OCI-M1 (cell line): ENCODE measurements around the gene KCNMB2.
"Not testable (repeated sequence)": the region's sequence is repeated elsewhere in the genome, so short reads cannot be mapped to it uniquely, and the experiment has no call there.

Experiments
- DNase-seq: peaks from one replicate; lab custom pipeline; 2025; lab: John Stamatoyannopoulos, UW

The KCNMB2 gene

DNA sequence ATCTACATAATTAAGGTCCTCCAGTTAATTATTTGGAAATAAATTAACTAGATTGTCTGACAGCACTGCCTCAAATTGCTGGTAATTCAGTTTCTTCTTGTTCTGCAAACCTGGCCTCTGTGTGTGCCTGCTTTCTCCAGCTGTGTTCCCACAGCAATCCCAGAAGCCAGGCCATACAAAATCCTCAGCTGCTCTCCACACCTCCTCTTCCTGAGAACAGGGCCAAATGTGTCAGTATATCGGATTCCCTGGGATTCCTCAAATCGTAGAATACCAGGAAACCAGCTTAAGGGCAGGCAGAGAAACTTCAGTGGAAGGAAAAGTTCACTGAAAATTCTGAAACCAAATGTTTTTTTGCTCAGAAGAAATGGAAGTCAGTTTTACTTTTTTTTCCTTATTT lies 273.9 kb downstream of the KCNMB2 start:
- no peak for DNase-seq

DNA sequence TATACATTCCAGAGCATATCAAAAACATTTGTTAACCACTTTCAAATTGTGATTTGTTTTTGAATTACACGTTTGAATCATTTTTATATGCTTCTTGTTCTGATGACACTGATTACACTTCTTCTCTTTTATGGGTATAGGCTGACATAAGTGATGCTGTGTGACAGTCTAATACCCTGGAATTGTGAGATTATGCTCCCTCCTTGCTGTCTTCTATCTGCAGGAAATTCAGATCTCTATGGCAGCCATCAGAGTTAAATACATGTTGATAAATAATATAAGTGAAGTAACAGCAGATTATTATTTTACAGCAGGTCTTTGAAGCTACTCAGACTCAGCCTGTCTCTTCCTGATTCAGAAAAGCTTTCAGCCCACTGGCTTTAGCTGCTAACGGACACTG lies 286.5 kb downstream of the KCNMB2 start:
- DNase-seq = no peak

DNA sequence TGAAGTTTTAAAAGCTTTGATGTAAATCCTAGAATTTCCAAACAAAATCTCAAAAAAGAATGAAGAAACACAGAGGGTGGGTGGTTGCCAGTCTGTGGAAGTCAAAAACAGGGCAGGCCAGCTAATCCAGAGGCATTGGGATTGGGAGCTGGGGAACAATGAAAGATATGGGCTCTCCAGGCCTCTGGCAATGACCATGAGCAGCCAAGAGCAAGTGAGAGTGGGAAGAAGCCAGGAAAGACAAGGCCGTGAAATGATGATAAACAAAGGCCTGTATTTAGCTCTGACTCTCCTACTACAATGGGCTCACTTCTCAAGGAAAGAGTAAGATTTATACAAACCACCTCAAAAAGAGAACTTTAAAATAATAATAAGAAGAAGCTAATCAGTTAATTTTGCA lies 286.9 kb downstream of the KCNMB2 start:
- DNase-seq = no peak

DNA sequence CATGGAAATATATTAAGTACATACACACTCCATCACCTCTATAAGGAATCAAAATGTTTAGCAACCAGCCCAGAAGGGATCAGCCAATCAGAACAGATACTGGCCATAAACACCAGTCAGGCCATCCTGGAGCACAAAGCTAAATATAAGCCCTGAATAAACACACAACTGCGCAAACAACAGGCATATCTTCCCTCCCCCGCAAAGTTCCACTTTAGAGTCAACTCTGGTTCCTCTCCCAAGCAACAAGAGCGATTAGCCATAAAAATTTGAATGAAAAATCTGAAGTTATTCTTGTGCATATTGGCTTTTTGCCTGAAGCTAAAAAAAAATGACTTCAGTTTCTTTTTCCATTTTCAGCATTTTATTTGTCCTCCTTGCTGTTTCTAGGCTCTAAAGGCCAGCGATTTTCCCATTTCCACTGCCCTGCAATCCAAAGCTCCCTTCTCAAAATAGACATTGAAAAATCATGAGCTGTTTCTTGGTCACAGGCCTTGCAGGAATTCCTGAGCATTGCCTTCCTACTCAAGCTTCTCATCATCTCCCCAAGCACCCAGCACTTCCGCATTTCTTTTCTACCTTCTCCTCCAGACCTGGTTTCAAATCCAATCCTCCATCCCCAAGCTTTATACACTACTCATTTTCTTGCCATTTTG lies 287.5 kb downstream of the KCNMB2 start:
- DNase-seq = no peak

DNA sequence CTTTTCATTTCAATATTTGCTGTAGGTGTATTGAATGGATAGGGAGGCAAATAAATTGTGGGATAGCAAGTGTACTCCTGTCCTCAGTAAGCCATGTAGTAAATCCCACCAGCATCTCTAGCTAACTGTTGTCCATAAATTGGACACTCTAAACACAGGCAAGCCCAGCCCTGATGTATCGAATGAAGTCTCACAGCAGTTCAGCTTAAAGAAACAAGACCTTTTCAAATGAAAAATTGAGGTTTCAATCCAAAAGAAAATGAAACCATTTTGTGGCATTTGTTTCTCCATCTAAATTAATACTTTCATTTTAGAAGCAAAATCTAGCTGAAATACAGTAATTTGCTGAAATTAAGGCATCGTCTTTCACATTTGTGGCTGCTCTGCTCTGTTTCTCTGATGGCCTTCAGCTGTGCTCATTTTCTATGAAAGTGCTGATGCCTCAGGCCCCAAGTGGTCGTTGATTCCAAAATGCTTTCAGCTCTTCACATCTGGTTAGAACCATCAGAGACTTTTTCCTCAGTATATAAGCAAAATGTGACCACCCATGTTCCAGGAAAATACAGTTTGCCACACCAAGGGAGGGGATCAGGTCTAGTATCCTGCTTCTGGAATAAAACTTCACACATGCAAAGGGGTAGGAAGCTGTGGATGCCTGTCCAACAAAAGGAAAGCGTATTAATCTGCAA lies 290.3 kb downstream of the KCNMB2 start:
- no peak for DNase-seq

DNA sequence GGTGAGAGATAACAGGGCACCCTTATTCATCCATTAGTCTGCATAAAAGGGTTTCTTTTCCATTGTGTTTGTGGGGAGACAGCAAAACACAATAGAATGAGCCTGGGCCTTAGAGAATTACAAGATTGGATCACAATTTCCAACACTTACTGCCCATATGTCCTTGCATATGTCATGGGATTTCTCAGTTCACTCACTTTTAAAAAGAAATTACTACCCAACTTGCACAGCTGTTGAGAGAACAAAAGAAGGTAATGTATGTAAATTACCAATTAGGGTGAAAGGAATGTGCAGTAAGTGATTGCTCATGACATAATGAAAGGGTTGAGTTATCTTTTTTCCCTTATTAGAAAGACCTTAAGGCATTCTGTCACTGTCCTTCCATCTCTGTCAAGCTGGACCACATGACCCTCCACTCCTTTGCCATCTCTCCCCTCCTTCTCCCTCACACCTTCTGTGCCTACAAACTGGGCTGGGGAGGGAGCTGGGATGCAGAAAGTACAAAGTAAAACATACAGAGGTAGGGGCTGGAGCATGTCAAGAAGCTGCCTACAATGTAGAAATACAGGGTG lies 291.1 kb downstream of the KCNMB2 start:
- DNase-seq = no peak

DNA sequence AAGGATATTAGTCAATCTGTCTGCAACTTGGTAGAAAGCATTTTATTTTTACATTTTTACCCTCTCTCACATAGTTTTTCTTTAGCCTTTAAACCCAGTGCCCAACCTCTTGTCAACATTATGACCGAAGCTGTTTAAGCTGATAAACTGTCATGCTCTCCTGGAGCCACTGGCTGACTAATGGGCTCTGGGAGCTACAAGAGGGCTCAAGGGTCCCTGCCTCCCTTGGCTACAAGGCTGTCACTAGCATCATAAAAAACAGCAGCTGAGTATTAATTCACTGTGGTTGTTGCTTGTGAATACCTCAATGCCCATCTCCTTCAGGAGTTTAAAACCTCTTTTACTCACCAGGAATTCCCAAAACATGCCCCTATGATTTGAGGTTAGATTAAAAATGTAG lies 297.5 kb downstream of the KCNMB2 start:
- no peak for DNase-seq

DNA sequence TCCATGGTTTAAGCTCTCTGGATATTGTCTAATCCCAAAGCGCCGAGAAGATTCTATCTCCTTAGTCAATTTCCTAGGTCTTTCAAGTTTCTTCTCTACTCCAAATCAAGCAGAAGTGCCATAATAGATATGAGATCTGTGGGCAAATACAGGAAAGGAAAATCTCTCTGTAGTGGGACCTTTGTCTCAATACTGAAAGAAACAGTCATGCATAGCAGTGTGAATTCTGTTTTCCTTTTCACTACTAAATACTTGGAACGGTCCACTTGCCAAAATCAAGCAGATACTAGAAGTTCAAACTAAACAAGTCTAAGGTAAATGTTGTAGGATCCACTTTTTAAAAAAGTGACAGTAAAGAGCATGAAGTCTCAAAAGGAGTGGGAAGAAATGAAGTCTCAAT lies 298.8 kb downstream of the KCNMB2 start:
- no peak for DNase-seq

DNA sequence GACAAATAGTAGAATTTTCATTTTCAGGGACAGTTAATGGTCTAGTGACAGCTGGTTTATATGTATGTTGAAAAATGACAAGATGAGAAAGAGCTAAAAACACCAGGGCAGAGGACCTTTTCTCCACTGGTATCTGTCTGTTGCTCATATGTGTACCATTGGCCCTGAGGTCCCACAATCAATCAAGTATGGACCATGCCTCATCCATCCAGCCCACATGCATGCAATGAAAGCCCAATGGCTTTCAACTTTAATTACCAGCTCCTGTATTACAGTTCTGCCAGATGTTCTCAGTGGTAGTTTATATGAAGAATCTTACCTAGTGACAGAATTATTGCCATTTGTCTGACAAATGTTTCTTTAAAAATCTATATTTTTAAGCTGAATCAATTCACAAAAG lies 301.3 kb downstream of the KCNMB2 start:
- DNase-seq = no peak

DNA sequence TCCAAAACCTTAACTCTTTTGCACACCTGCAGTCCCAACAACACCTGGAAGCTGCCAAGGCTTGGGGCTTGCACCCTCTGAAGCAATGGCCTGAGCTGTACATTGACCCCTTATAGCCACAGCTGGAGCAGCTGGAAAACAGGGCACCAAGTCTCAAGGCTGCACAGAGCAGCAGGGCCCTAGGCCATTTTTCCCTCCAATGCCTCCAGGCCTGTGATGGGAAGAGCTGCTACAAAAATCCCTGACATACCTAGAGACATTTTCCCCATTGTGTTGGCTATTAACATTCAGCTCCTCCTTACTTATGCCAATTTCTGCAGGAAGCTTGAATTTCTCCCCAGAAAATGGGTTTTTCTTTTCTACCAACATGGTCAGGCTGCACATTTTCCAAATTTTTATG lies 304.4 kb downstream of the KCNMB2 start:
- DNase-seq = no peak

DNA sequence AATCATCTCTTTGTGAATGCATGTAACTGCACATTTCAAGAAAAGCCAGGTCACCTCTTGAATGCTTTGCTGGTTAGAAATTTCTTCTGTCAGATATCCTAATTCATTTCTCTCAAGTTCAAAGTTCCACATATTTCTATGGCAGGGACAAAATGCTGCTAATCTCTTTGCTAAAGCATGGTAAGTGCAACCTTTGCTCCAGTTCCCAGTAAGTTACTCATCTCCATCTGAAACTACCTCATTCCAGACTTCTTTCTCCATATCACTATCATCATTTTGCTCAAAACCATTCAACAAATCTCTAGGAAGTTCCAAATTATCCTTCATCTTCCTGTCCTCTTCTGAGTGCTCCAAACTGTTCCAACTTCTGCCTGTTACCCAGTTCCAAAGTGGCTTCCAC lies 304.8 kb downstream of the KCNMB2 start:
- no peak for DNase-seq

DNA sequence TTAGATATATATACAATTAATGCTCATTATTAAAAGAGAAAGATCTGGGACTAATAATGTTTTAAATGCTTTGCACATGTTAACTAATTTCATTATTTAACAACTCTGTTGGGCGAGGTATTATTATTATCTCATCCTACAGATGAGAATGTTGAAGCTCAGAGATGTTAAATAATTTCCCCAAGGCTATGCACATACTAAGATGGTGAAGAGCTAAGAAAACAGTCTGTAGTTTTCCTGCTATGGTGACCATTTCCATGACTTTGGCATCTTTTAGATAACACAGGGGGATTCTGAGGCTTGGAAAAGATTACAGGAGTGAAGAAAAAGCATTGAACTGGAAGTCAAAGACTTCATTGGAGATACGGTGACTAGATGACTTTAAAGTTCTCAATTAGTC lies 308.7 kb downstream of the KCNMB2 start:
- no peak for DNase-seq

DNA sequence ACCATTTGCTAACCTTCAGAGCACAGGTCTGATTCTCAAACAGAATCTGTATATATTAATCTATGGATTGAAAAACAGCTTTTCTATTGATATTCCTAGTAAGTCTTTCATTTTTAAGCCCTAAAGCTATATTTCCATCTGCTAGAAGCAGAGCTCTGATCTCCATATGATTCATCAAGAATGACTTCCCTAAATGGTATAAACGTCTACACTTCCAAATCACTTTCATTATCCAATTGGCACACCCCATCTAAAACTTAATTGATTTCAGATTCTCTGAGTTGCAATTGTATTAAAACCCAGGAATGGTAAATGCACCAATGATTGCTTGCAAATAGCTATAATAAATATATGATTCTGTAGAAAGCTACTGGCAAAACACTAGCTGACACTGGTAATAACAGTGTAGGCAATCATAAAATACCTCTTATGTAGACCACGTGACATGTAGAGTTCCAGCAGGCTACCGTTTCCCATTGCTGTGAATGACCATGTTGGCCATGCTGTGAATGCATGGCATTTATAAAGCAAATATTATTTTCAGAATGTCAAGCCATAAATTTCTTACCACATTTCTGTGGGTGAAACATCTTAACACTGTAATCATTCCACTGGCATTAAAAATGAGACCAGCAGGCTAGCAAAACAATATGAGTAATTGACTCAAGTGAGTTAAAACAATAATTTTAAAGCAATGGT lies 309.3 kb downstream of the KCNMB2 start:
- DNase-seq = peak; percentile 18

DNA sequence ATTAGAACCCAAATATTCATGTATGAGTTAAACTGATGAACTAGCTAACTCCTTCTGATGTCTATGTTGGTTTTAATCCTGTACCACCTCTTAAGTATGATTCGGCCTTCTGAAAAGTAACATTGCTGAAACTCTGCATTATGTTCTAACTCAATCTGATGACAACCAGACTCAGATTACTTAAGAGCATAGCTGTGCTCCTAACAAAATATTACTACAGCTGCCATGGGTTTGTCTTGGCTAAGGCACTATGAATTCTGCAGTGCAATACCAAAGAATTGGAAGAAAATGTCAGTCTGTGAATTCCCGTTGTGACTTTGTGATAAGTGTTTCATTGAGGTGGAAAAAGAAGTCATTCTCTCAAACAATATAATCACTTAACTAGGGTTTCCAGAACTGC lies 311.0 kb downstream of the KCNMB2 start:
- no peak for DNase-seq

DNA sequence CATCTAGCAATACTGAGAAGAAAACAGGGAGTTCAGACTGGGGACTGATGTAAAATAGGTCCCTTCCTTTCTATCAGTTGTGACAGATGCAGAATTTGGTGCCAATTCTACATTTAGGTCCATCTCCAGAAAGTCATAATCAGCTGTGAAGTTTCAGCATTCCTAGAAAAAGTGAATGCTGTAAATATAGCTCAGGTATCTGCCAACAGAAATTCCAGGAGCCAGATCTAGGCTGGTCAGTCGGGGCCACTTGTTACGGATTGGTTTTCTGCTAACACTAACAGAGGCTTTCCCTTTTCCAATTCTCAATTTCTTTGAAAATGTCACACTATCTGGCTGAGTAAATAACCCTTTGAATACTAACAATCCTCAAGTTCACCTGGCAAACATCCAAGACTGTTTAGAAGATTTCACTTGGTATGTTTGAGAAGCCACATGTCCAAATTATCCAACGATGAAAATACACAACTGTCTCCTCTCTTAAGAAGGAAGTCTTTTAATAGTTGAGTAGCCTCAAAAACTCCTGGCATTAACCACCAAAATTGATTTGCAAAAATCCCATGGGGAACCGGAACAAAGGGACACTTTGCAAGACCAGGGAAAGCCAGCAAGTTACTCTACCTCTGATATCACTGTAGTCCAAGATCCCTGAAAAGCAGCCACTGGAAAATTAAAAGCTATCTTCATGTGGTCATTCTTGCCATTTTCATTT lies 313.1 kb downstream of the KCNMB2 start:
- no peak for DNase-seq

DNA sequence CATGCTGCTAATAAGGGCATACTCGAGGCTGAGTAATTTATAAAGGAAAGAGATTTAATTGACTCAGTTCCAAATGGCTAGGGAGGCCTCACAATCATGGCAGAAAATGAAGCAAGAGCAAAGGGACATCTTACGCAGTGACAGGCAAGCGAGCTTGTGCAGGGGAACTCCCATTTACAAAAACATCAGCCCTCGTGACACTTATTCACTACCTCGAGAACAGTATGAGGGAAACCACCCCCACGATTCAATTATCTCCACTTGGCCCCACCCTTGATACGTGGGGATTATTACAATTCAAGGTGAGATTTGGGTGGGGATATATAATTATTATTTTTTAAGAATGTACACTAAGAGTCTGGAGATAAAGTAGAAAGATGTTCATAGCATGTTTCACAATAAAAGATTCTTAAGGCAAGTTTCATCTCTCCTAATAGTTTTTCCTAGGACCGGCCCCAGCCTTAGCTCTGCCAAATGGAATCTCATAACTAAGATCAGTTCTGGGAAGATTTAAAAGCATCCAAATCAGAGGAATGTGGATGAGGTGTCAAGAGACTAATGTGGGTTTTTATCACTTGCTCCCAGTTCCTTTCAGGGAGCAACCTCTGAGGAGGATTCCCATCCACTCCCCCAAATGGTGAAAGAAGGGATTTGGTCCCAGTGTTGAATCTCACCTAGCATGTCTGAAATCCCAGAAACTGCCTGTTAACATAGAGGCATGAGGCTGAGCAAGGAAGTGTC lies 314.4 kb downstream of the KCNMB2 start:
- DNase-seq = no peak

DNA sequence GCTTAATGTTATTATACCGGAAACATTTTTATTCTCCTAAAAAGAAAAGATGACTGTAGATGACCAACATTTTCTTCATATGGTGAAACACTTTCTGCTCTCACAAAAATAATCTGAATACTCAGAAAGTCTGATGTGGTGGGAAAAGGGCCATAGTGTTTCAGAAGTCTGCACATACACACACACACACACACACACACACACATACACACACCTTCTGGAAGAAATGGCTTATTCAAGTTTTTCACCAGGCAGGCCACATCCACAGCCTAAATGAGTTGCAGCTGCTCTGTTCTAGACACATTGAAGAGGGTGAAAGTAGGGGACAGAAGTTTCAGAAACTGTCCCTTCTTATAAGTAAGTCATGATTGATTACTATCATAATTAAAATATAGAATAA lies 315.3 kb downstream of the KCNMB2 start:
- DNase-seq = no peak

DNA sequence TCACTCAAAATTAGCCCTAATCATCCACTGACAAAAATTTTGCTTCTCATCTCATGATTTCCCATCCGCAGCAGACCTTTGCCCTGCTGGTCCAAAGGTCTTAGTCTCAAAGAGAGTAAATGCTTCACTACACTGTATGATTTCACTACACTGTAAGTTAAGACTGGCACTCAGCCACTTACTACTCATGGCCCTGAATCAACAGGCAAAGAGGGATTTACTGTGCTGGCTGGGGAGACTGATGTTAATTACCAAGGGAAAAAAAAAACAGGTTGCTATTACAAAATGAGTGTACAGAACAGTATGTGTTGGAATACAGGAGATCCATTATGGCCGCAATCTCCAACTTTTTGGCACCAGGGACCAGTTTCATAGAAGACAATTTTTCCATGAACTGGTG lies 320.6 kb downstream of the KCNMB2 start:
- no peak for DNase-seq

DNA sequence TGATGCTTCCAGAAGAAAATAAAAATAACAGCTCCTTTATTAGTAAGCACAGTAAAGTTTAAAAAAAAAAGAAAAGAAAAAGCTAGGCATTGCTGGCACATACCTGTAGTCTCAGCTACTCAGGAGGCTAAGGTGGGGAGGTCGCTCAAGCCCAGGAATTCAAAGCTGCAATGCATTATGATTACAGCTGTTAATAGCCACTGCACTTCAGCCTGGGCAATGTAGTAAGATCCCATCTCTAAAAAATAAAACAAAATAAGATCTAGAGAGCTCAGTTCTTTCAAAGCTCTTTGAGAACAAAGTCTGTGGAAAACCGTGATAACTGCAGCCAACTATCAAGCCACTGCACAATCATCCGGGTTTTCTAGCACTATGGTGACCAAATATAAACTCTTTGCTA lies 323.1 kb downstream of the KCNMB2 start:
- no peak for DNase-seq

DNA sequence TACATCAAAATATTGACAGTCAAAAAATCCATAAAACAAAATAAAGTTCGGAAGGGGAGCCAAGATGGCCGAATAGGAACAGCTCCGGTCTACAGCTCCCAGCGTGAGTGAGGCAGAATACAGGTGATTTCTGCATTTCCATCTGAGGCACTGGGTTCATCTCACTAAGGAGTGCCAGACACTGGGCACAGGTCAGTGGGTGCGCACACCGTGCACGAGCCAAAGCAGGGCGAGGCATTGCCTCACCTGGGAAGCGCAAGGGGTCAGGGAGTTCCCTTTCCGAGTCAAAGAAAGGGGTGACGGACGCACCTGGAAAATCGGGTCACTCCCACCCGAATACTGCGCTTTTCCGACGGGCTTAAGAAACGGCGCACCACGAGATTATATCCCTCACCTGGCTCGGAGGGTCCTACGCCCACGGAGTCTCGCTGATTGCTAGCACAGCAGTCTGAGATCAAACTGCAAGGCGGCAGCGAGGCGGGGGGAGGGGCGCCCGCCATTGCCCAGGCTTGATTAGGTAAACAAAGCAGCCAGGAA lies 323.7 kb downstream of the KCNMB2 start:
- not testable (repeated sequence) for DNase-seq

DNA sequence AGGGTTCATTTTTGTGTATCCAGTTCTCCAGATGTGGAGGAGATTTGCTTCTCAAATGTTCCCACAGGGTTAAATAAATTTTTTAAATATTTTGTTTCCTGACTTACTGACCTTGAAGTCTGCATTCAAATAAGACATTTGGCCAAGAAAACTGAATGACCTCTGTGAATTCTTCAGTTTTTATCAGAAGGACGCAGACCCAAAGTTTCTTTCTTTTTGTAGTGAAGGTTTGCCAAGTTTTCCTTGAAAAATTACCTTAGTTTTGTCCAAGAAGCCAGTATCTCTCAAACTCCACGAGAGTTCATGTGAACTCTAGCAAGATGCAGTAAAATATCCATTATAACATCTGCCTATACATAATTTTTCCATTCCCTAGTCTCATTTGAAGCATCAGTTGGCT lies 332.4 kb downstream of the KCNMB2 start:
- DNase-seq = no peak

DNA sequence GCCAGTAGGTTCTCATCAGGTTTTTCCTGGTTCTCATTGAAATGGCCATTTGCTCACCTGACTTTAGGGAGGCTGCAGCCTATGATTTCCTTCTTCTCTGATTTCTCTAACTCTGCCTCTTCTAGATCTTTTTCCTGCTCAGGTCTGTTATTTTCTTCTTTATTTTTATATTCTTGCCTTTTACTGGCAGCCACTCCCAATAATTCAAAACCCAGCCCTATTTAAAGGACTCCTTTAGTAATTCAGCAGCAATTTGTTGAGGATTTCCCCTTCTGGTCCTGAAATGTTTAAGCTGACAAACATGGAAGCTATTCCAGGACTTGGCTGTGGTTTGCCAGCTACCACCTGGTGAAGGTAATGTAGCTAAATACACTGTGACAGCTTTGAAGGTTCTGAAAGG lies 333.8 kb downstream of the KCNMB2 start:
- DNase-seq = no peak
